ENCODE data around the gene PES1.
"Not testable (repeated sequence)": the region's sequence is repeated elsewhere in the genome, so short reads cannot be mapped to it uniquely, and the experiment has no call there.

Gene PES1

DNA sequence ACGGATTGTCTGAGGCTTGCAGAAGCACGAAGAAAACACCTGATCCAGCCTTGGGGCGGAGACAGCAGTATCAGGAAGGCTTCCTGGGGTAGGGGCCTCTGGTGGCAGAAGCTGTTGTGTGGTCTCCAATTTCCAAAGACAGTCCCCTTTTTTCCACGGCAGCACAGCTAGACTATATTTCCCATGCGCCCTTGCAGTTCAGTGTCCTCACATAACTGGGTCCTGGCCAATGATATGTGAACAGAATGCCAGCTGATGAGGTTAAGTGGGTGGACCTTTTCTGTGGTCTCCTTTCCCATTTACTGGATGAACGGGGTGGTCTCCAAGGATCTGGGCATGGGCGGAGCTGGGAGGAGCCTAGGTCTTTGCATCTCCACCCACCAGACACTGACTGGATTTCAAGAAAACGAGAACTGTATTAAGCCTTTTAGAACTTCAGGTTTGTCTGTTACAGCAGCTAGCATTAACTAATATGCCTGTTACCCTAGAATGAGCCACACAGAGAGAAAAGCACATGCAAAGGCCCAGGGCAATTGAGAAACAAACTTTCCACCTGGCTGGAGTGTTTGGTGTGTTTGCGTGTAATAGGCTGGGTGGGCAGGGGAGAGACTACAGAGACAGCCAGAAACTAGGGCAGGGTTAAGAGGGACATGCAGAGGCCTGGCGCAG lies 23.4 kb downstream of the PES1 start:
- TF ChIP-seq, protein P1, sequence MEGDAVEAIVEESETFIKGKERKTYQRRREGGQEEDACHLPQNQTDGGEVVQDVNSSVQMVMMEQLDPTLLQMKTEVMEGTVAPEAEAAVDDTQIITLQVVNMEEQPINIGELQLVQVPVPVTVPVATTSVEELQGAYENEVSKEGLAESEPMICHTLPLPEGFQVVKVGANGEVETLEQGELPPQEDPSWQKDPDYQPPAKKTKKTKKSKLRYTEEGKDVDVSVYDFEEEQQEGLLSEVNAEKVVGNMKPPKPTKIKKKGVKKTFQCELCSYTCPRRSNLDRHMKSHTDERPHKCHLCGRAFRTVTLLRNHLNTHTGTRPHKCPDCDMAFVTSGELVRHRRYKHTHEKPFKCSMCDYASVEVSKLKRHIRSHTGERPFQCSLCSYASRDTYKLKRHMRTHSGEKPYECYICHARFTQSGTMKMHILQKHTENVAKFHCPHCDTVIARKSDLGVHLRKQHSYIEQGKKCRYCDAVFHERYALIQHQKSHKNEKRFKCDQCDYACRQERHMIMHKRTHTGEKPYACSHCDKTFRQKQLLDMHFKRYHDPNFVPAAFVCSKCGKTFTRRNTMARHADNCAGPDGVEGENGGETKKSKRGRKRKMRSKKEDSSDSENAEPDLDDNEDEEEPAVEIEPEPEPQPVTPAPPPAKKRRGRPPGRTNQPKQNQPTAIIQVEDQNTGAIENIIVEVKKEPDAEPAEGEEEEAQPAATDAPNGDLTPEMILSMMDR (IDR thresholded peaks at IDR 0.05; ENCODE audit: insufficient read depth, low read depth, low read length, missing control alignments) = no peak
- H3K4me3 ChIP-seq (ENCODE audit: low read length) = no peak overlapping the region
- no peak for DNase-seq (ENCODE audit: low read depth)

DNA sequence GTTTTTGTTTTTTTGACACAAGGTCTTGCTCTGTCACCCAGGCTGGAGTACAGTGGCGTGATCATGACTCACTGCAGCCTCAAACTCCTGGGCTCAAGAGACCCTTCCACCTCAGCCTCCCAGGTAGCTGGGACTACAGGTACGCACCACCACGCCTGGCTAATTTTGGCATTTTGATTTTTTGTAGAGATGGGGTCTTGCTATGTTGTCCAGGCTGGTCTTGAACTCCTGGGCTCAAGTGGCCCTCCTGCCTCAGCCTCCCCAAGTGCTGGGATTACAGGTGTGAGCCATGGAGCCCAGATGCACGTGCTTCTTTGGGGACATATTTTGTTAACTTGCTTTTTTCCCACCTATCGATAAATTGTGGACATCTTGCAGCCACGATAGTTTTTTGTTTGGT lies 24.4 kb downstream of the PES1 start:
- H3K4me3 ChIP-seq (ENCODE audit: low read length); DNase-seq (ENCODE audit: low read depth): not testable (repeated sequence)

DNA sequence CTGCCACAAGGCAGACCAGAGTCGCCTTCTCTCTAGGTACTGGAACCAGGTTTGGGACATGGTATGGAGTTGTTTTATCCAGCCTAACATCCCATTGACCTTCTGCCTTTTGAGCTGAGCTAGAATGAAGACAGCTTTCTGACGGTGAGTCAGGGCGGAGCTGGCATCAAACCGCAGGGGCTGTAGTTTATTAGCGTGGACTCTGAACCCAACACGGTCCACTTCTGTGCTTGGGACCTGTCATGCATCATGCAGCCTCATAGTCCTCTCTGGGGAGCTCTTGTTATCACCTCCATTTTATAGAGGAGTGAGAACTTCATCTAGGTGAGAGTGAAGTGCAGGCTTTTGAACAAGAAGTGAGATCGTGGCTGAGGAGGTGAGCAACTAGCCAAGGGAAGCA lies 25.6 kb downstream of the PES1 start:
- TF ChIP-seq, protein P1 (IDR thresholded peaks at IDR 0.05; ENCODE audit: insufficient read depth, low read depth, low read length, missing control alignments) = no peak
- H3K4me3 ChIP-seq (ENCODE audit: low read length) = no peak overlapping the region
- no peak for DNase-seq (ENCODE audit: low read depth)

DNA sequence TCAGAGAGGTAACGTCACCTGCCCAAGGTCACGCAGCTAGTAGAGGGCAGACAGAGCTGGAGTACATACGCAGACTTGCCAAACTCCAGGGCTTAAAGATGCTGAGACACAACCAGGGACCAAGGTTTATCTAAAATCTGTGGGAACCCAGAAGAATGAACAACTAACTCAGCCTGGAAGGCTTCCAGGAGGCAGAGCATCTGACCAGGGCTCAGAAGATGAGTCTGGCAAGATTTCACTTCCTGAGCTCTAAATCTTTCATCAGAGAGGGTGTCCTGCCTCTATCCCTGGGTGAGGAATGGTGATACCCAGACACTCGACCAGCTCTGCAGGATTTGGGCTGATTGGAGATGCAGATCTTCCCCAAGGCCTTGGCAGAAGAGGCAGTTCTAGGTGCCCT lies 26.4 kb downstream of the PES1 start:
- TF ChIP-seq, protein P1 (IDR thresholded peaks at IDR 0.05; ENCODE audit: insufficient read depth, low read depth, low read length, missing control alignments) = no peak
- H3K4me3 ChIP-seq (ENCODE audit: low read length) = no peak overlapping the region
- no peak for DNase-seq (ENCODE audit: low read depth)

DNA sequence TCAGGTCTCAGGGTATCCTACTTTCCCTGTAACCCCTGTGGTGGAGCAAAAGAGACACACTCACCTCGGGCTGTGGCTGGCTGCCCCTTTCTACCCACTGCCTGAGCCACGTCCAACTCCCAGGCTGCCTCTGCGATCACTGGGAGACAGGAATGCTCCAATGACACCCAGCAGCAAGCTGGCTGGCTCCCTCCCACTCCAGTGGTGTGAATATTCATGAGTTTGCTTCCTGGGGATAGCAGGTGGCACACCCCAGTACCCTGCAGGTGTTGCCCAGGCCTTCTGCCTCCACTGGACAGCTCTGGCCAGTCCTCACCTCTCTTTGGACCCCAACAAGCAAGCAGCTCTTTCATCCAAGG lies 27.0 kb downstream of the PES1 start:
- TF ChIP-seq, protein P1 (IDR thresholded peaks at IDR 0.05; ENCODE audit: insufficient read depth, low read depth, low read length, missing control alignments) = no peak
- DNase-seq (ENCODE audit: low read depth) = no peak
- H3K4me3 ChIP-seq (ENCODE audit: low read length) = no peak overlapping the region

DNA sequence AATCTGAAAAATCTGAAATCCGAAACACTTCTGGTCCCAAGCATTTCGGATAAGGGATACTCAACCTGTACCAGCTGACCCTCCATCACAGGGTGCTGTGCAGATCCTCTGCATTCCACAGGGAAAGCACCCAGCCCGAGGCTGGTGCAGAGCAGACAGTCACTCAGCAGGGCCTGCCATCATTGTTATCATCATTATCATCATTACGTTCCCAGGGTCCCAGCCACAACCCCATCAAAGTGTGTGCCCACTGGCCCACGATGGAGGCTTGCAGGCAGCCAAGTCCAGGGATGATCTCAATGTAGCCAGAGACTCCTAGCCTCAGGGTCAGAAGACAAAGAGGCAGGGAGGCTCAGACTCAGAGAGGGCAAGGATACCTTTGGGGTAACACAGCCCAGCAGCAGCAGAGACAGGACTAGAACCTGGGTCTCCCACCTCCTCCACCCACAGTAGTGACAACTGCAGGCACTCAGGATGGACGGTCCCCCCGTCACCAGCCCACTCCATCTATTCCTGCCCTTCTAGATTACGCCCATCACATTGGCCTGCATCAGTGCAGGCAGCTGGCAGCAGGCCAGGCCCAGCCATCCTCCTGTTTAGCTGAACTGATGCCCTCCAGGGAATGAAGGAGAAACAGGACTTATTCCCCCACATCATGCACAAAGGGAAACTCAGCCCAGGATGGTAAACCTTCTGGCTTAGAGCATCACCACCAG lies 27.5 kb downstream of the PES1 start:
- DNase-seq (ENCODE audit: low read depth) = no peak
- TF ChIP-seq, protein P1 (IDR thresholded peaks at IDR 0.05; ENCODE audit: insufficient read depth, low read depth, low read length, missing control alignments) = no peak
- H3K4me3 ChIP-seq (ENCODE audit: low read length) = no peak overlapping the region

DNA sequence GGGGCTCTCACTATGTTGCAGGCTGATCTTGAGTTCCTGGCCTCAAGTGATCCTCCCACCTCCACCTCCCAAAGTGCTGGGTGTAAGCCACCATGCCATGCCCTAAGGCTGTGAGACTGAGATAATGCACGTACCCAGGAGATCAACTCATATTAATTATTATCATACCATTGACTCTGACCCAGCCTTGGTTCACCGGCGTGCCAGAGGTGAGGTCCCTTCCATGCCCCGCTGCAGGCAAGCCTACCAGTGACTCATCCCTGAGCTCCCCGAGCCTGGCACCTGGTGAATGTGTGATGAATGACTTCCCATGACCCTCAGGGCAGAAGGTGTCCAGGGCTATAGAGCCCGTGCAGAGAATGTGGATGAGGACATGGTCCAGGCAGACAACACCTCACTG lies 29.3 kb downstream of the PES1 start:
- H3K4me3 ChIP-seq (ENCODE audit: low read length) = no peak overlapping the region
- DNase-seq (ENCODE audit: low read depth) = peak; percentile 38
- TF ChIP-seq, protein P1 (IDR thresholded peaks at IDR 0.05; ENCODE audit: insufficient read depth, low read depth, low read length, missing control alignments) = no peak
